ENCODE data around the gene TMEM143. TPM values are rescaled to one million over a fixed set of nuclear protein-coding genes. Genes with fewer than 3 reads are reported as not detected.

The TMEM143 gene
- total and polyA plus RNA-seq, 2 of the 8 experiments (the other 6 are each of a cell fraction or from before 2014, with no cell fraction given) = 14.2 to 19.1 TPM

DNA sequence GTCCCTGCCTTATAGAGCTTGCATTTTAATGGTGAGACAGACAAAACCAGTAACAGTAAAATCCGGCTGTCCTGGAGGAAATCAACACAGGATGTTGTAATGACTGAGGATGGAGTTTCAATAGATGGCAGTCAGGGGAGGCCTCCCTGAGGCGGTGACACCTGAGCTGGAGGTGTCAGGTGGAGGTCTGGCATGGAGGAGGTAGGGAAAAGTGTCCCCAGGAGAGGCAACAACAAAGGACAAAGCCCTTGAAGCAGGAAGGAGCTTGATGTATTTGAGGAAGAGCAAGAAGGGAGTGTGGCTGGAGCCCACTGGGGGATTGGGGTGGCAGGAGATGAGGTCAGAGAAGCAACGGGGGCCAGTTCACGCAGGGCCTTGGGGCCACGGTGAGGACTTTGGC is 37.5 kb upstream of the TMEM143 start:
- peak overlapping the region; percentile 47 for H4K5ac ChIP-seq (ENCODE audit: insufficient read length, low read depth, low read length)
- peak overlapping the region; percentile 62 for H3K4ac ChIP-seq (replicated peaks; ENCODE audit: insufficient read length, low read depth, low read length)
- FAIRE-seq (no peak), DNase-seq (ENCODE audit: low read depth in 1 of 2, low spot score in 2 of 2) (peak in 1 of 2 experiments; percentile 53)
- no peaks in the 10 kb centered on the region for H3K79me2 ChIP-seq (ENCODE audit: control insufficient read depth in 1 of 2, insufficient read depth in 2 of 2, low read length in 2 of 2)
- H2BK120ac ChIP-seq (replicated peaks; ENCODE audit: low read depth, low read length) = peak overlapping the region; percentile 81
- H2BK12ac ChIP-seq (ENCODE audit: low read depth, low read length) = peak overlapping the region; percentile 93
- H3K4me1 ChIP-seq (replicated peaks in 1 of 4; ENCODE audit: control insufficient read depth in 3 of 4, insufficient read depth in 4 of 4, low read length in 3 of 4) = peaks cover 8 to 27% (median 18%) of the 10 kb centered on the region in 4 experiments
- H3K9ac ChIP-seq (replicated peaks in 1 of 4; ENCODE audit: extremely low read depth in 1 of 4, low read depth in 3 of 4, low read length in 3 of 4) = peak overlapping the region in 2 of 4 experiments; percentile 6 to 18; a peak in 3 of 7 replicates
- peak overlapping the region; percentile 91; the same call in 1 of the 2 replicates for H2BK20ac ChIP-seq (ENCODE audit: low read length)
- peak overlapping the region; percentile 76 to 100; a peak in 3 of 4 replicates for H3K4me2 ChIP-seq (ENCODE audit: insufficient read depth in 1 of 2, low read depth in 2 of 2, low read length in 2 of 2)
- no peaks in the 10 kb centered on the region for H3K36me3 ChIP-seq (ENCODE audit: control insufficient read depth in 2 of 4, insufficient read depth in 4 of 4, low read length in 3 of 4)
- no peak overlapping the region for H2BK15ac ChIP-seq (ENCODE audit: low read length)
- H3K23ac ChIP-seq (ENCODE audit: insufficient read length) = no peak overlapping the region
- POLR2A ChIA-PET (ENCODE audit: partially characterized antibody) = interaction anchor here (0.6 to 5.4 kb wide), 16 partner anchors 9 to 214 kb away, joined by 3 to 57 read pairs (median 8); partner anchors contain the start of genes FAM83E, GRWD1, KDELR1 and SYNGR4
- H4K8ac ChIP-seq (ENCODE audit: extremely low read depth, insufficient read depth, low read length) = no peak overlapping the region
- H3K14ac ChIP-seq (ENCODE audit: insufficient read length) = no peak overlapping the region
- H2AFZ ChIP-seq (ENCODE audit: low read length) = no peak overlapping the region
- peak overlapping the region; percentile 74 for H3K27ac ChIP-seq (ENCODE audit: low read depth, low read length)
- peaks cover 0 to 17% (median 13%) of the 10 kb centered on the region in 4 experiments; a peak in 5 of 7 replicates for H3K27me3 ChIP-seq (replicated peaks in 1 of 4; ENCODE audit: control insufficient read depth in 3 of 4, extremely low read depth in 1 of 4, insufficient read depth in 3 of 4, low read length in 3 of 4)
- no peaks in the 10 kb centered on the region; the same call in none of the 2 replicates for H3K79me1 ChIP-seq (ENCODE audit: low read depth, low read length)
- no peak for TF ChIP-seq SIX5 (IDR thresholded peaks at IDR 0.05; ENCODE audit: low read depth, low read length)
- TF ChIP-seq, protein P1, sequence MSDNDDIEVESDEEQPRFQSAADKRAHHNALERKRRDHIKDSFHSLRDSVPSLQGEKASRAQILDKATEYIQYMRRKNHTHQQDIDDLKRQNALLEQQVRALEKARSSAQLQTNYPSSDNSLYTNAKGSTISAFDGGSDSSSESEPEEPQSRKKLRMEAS (IDR thresholded peaks at IDR 0.05) = 0 out of 2 replicates have a peak, but pooled peaks have one; percentile 13
- TF ChIP-seq POLR2A (IDR thresholded peaks at IDR 0.05; ENCODE audit: control extremely low read depth in 1 of 2, low read depth in 2 of 2, low read length in 2 of 2) = peak; percentile 24 to 34; a peak in 2 of 3 replicates
- TF ChIP-seq, protein P2, sequence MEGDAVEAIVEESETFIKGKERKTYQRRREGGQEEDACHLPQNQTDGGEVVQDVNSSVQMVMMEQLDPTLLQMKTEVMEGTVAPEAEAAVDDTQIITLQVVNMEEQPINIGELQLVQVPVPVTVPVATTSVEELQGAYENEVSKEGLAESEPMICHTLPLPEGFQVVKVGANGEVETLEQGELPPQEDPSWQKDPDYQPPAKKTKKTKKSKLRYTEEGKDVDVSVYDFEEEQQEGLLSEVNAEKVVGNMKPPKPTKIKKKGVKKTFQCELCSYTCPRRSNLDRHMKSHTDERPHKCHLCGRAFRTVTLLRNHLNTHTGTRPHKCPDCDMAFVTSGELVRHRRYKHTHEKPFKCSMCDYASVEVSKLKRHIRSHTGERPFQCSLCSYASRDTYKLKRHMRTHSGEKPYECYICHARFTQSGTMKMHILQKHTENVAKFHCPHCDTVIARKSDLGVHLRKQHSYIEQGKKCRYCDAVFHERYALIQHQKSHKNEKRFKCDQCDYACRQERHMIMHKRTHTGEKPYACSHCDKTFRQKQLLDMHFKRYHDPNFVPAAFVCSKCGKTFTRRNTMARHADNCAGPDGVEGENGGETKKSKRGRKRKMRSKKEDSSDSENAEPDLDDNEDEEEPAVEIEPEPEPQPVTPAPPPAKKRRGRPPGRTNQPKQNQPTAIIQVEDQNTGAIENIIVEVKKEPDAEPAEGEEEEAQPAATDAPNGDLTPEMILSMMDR (IDR thresholded peaks at IDR 0.05; ENCODE audit: control extremely low read depth in 1 of 3, insufficient read depth in 1 of 3, low read depth in 1 of 3, low read length in 3 of 3) = no peak
- TF ChIP-seq TAF1 (IDR thresholded peaks at IDR 0.05; ENCODE audit: low read depth, low read length) = 0 out of 2 replicates have a peak, but pooled peaks have one; percentile 17
- 71% methylated on average over 5 of the region's 5 CpGs; no CpG with 5 or more reads in 1 of the 2 experiments for WGBS, 2 experiments (ENCODE audit: extremely low coverage in 1 of 2, insufficient coverage in 1 of 2, insufficient read length in 1 of 2, insufficient replicate concordance in 2 of 2, low coverage in 1 of 2, low lambda C conversion rate in 2 of 2, missing lambda C conversion rate in 1 of 2)
- peak overlapping the region; percentile 94 for H2BK5ac ChIP-seq (ENCODE audit: low read depth, low read length)
- no peaks in the 10 kb centered on the region for H3K9me3 ChIP-seq (ENCODE audit: insufficient read depth in 2 of 2, low read depth in 1 of 2, low read length in 1 of 2)
- CTCF ChIA-PET (ENCODE audit: partially characterized antibody) = interaction anchor here (1.0 to 2.6 kb wide), 8 partner anchors 11 to 108 kb away, joined by 3 to 11 read pairs (median 4); partner anchors contain the start of genes SYNGR4 and TMEM143
- no peak overlapping the region for H3K56ac ChIP-seq (replicated peaks; ENCODE audit: insufficient read length, low read depth, low read length)
- peak overlapping the region; percentile 43 for H2AK5ac ChIP-seq (ENCODE audit: low read depth, low read length)
- H3K18ac ChIP-seq (ENCODE audit: extremely low read depth, low read length) = peak overlapping the region; percentile 71; the same call in 1 of the 2 replicates
- peaks cover 20% of the 10 kb centered on the region for H3K23me2 ChIP-seq (ENCODE audit: low read depth, low read length)
- no peaks in the 10 kb centered on the region for H4K20me1 ChIP-seq (replicated peaks in 1 of 2; ENCODE audit: control insufficient read depth in 1 of 2, insufficient read depth in 2 of 2, low read length in 2 of 2)
- H3K4me3 ChIP-seq (ENCODE audit: extremely low read depth in 1 of 4, insufficient read depth in 2 of 4, low read depth in 3 of 4, low read length in 4 of 4) = peak overlapping the region in 1 of 4 experiments; percentile 32; a peak in 1 of 8 replicates
- H4K91ac ChIP-seq (replicated peaks; ENCODE audit: insufficient read length, low read length) = peak overlapping the region; percentile 93
